ENCODE measurements around the gene KAT7.

KAT7 gene

GRCh38 chr17:49749730-49750129 is 38.8 kb upstream of the KAT7 start:
- TF ChIP-seq CTCF (IDR thresholded peaks at IDR 0.05; ENCODE audit: insufficient read depth, low read length, poor library complexity, severe bottlenecking), result no peak
- H3K27me3 ChIP-seq (replicated peaks; ENCODE audit: control insufficient read depth, insufficient read depth, low read length), result no peaks in the 10 kb centered on the region
- no peak for DNase-seq (ENCODE audit: extremely low read depth, insufficient read length)
- no peaks in the 10 kb centered on the region for H3K36me3 ChIP-seq (ENCODE audit: control insufficient read depth, insufficient read depth, low read length)
- H3K4me3 ChIP-seq (replicated peaks; ENCODE audit: low read depth, low read length), result no peak overlapping the region

GRCh38 chr17:49752508-49752907 is 36.0 kb upstream of the KAT7 start:
- no peaks in the 10 kb centered on the region; the same call in 1 of the 2 replicates for H3K36me3 ChIP-seq (ENCODE audit: control insufficient read depth, insufficient read depth, low read length)
- no peaks in the 10 kb centered on the region for H3K27me3 ChIP-seq (replicated peaks; ENCODE audit: control insufficient read depth, insufficient read depth, low read length)

GRCh38 chr17:49753959-49754391 is 34.5 kb upstream of the KAT7 start:
- Histone ChIP-seq H3K36me3 (ENCODE audit: control insufficient read depth, insufficient read depth, low read length) (peaks cover 3% of the 10 kb centered on the region), H3K27me3 (replicated peaks; ENCODE audit: control insufficient read depth, insufficient read depth, low read length) (no peaks in the 10 kb centered on the region), H3K4me3 (replicated peaks; ENCODE audit: low read depth, low read length) (no peak overlapping the region)
- TF ChIP-seq CTCF (IDR thresholded peaks at IDR 0.05; ENCODE audit: insufficient read depth, low read length, poor library complexity, severe bottlenecking), result no peak
- no peak for DNase-seq (ENCODE audit: extremely low read depth, insufficient read length)

More at GRCh38 chr17:49752508-49752907, 36.0 kb upstream of the KAT7 start:
- no peak overlapping the region for H3K4me3 ChIP-seq (replicated peaks; ENCODE audit: low read depth, low read length)
- TF ChIP-seq CTCF (IDR thresholded peaks at IDR 0.05; ENCODE audit: insufficient read depth, low read length, poor library complexity, severe bottlenecking), result no peak
- DNase-seq (ENCODE audit: extremely low read depth, insufficient read length), result no peak

- no peak for TF ChIP-seq CTCF (IDR thresholded peaks at IDR 0.05; ENCODE audit: insufficient read depth, low read length, poor library complexity, severe bottlenecking)
- DNase-seq (ENCODE audit: extremely low read depth, insufficient read length), result no peak
- no peaks in the 10 kb centered on the region for H3K27me3 ChIP-seq (replicated peaks; ENCODE audit: control insufficient read depth, insufficient read depth, low read length)
- peaks cover 3% of the 10 kb centered on the region for H3K36me3 ChIP-seq (ENCODE audit: control insufficient read depth, insufficient read depth, low read length)
- H3K4me3 ChIP-seq (replicated peaks; ENCODE audit: low read depth, low read length), result no peak overlapping the region
These were observed 32.7 kb upstream of the KAT7 start for GRCh38 chr17:49755663-49756283.

GRCh38 chr17:49756323-49757150 is 31.9 kb upstream of the KAT7 start:
- no peak for DNase-seq (ENCODE audit: extremely low read depth, insufficient read length)
- no peak for TF ChIP-seq CTCF (IDR thresholded peaks at IDR 0.05; ENCODE audit: insufficient read depth, low read length, poor library complexity, severe bottlenecking)
- Histone ChIP-seq H3K27me3 (replicated peaks; ENCODE audit: control insufficient read depth, insufficient read depth, low read length) (no peaks in the 10 kb centered on the region), H3K4me3 (replicated peaks; ENCODE audit: low read depth, low read length) (no peak overlapping the region), H3K36me3 (ENCODE audit: control insufficient read depth, insufficient read depth, low read length) (peaks cover 3% of the 10 kb centered on the region)
